ENCODE data around the gene ARHGEF5. TPM values are rescaled to one million over a fixed set of nuclear protein-coding genes. Genes with fewer than 3 reads are reported as not detected.
"Not testable (repeated sequence)": the region's sequence is repeated elsewhere in the genome, so short reads cannot be mapped to it uniquely, and the experiment has no call there.

Gene ARHGEF5
- total RNA-seq, result 10 to 100 TPM in 1 of 9 donors, 1 to 10 TPM in 5, under 1 TPM in 3; 0.75 to 11.7 (median 1.4) TPM
- under 1 TPM; 0.53 to 0.58 TPM for polyA plus RNA-seq
- long read RNA-seq, donor 1, result 0 reads
- long read RNA-seq, donor 2, result 0 reads
- long read RNA-seq, donor 3, result 0 reads

- H3K36me3 ChIP-seq; intact Hi-C loops (cut with DNase I); H3K9me3 ChIP-seq; H3K27ac ChIP-seq; H3K4me1 ChIP-seq; DNase-seq; H3K27me3 ChIP-seq: not testable (repeated sequence)
- WGBS, 4 donors, result no CpG with 5 or more reads among the region's 50 CpGs
- peak within 1 kb of the TSS in 3 of 12 donors; percentile 24 to 36 (median 26) for H3K4me3 ChIP-seq
- peak; percentile 31 to 88 (median 80) for ATAC-seq
Measured at GRCh38 chr7:144355176-144355822, at the start of gene ARHGEF5. Gene ARHGEF5 (plus strand): TSS chr7:144355402. CDS start chr7:144362670, 7,268 bp downstream.

DNA sequence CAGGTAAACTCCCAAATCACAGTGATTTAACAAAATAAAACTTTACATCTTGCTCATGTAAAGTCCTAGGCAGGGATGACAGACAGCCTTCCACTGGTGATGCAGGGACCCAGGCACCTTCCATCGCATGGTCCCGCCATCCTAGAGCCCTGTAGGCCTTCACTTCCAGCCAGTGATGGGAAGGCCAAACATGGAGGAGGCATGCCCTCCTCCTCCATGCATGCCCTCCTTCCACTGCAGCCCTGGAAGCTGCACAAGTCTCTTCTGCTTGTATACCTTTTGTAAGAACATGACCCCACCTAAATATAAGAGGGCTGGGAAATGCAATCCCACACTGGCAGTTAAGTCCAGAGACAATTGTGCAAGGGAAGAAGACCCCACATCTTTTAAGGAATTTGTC is 45.5 kb upstream of the ARHGEF5 start:
- H3K4me1 ChIP-seq; H3K27me3 ChIP-seq; H3K9me3 ChIP-seq; H3K27ac ChIP-seq; H3K4me3 ChIP-seq; DNase-seq; H3K36me3 ChIP-seq; ATAC-seq; intact Hi-C loops (cut with DNase I): not testable (repeated sequence)
- WGBS, 4 donors, result no CpG with 5 or more reads among the region's 2 CpGs

GRCh38 chr7:144311218-144311617 is 44.0 kb upstream of the ARHGEF5 start:
- H3K9me3 ChIP-seq; H3K36me3 ChIP-seq; H3K4me3 ChIP-seq; ATAC-seq; intact Hi-C loops (cut with DNase I); H3K4me1 ChIP-seq; DNase-seq; H3K27me3 ChIP-seq; H3K27ac ChIP-seq: not testable (repeated sequence)
- WGBS, 4 donors, result 92% methylated on average over 1 of the region's 2 CpGs; no CpG with 5 or more reads in 3 of the 4 donors

DNA sequence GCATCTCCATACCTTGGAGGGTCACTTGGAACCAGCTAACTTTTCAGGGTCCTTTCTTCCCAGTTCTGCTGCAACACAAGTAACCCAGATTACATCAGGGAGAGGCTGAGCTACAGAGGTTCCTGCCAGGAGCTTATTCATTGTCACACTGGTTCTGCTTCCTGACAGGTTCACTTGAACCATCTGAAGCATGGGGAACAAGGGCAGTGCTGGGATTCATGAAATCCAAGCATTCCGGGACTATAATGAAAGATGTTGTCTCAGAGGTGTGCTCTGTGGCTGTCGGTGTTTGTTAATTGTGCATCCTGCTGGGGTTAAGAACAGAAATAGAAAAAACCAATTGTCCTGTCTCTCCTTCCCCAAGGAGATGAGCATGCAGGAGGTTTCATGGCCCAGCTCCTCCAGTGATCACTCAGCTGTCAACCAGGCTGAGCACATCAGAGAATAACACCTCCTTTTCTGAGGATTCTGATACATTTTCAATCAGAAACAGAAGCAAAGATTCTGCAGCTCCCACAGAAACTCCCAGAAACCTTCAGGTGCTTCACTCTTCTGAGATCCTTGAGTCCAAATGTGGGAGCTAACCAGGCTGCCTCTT is 43.2 kb upstream of the ARHGEF5 start, which contains the start of gene OR2A1:
Gene OR2A1, plus strand, starts transcription at position 548 of the 598 bp plus-strand sequence. CDS start 5,706 bp downstream, outside the sequence.
- H3K9me3 ChIP-seq; ATAC-seq; H3K4me1 ChIP-seq; H3K4me3 ChIP-seq; H3K27ac ChIP-seq; DNase-seq; intact Hi-C loops (cut with DNase I); H3K27me3 ChIP-seq; H3K36me3 ChIP-seq: not testable (repeated sequence)
- 81% methylated on average over 2 of the region's 2 CpGs; no CpG with 5 or more reads in 3 of the 4 donors for WGBS, 4 donors

DNA sequence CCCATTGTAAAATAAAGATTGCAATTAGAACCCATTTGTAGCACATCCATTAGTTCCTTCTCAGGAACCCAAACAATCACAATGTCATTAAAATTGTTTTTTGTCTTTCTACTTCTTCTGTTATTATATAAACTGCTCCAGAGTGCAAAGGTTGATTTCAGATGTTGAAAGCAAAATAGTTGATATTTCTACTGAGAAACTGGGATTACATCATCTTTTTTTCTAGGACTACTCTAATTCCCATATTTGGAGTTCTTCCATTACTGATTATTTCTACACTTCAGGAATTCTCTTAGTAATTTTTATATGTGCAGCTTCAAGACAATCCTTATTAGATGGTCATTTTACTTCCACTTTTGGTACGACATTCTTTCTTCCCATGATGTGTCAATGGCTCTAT is 37.7 kb upstream of the ARHGEF5 start:
- H3K36me3 ChIP-seq; DNase-seq; H3K4me3 ChIP-seq; H3K27ac ChIP-seq; H3K9me3 ChIP-seq; ATAC-seq; H3K27me3 ChIP-seq; intact Hi-C loops (cut with DNase I); H3K4me1 ChIP-seq: not testable (repeated sequence)
- 100% methylated on average over 1 of the region's 1 CpG; no CpG with 5 or more reads in 3 of the 4 donors for WGBS, 4 donors

- ATAC-seq; H3K27me3 ChIP-seq; H3K9me3 ChIP-seq; DNase-seq; H3K4me3 ChIP-seq; H3K4me1 ChIP-seq; H3K27ac ChIP-seq; intact Hi-C loops (cut with DNase I); H3K36me3 ChIP-seq: not testable (repeated sequence)
- WGBS, 4 donors, result no CpG with 5 or more reads among the region's 2 CpGs
Measured at GRCh38 chr7:144319547-144319946, 35.7 kb upstream of the ARHGEF5 start.

- WGBS, 4 donors, result 100% methylated on average over 1 of the region's 3 CpGs
- intact Hi-C loops (cut with DNase I); DNase-seq; H3K27me3 ChIP-seq; H3K9me3 ChIP-seq; ATAC-seq; H3K4me1 ChIP-seq; H3K36me3 ChIP-seq; H3K27ac ChIP-seq; H3K4me3 ChIP-seq: not testable (repeated sequence)
Measured at GRCh38 chr7:144321677-144322206, 33.5 kb upstream of the ARHGEF5 start.

- 93 to 100% (median 95%) methylated on average over 3 of the region's 4 CpGs; no CpG with 5 or more reads in 1 of the 4 donors for WGBS, 4 donors
- H3K9me3 ChIP-seq; intact Hi-C loops (cut with DNase I); ATAC-seq; H3K4me3 ChIP-seq; H3K4me1 ChIP-seq; H3K27ac ChIP-seq; H3K36me3 ChIP-seq; H3K27me3 ChIP-seq: not testable (repeated sequence)
- DNase-seq, result peak in 1 of 5 donors; percentile 17
Measured at GRCh38 chr7:144323359-144323758, 31.8 kb upstream of the ARHGEF5 start.

- 82 to 100% (median 94%) methylated on average over 3 to 4 of the region's 5 CpGs; no CpG with 5 or more reads in 1 of the 4 donors for WGBS, 4 donors
- ATAC-seq, result not testable (repeated sequence)
Measured at GRCh38 chr7:144325868-144326267, 29.3 kb upstream of the ARHGEF5 start.

GRCh38 chr7:144330044-144330443 is 25.2 kb upstream of the ARHGEF5 start:
- DNase-seq; ATAC-seq; H3K36me3 ChIP-seq; H3K4me3 ChIP-seq; H3K9me3 ChIP-seq; H3K27ac ChIP-seq; H3K4me1 ChIP-seq; H3K27me3 ChIP-seq; intact Hi-C loops (cut with DNase I): not testable (repeated sequence)

More at GRCh38 chr7:144325868-144326267, 29.3 kb upstream of the ARHGEF5 start:
- H3K27me3 ChIP-seq; intact Hi-C loops (cut with DNase I); H3K36me3 ChIP-seq; H3K4me1 ChIP-seq; H3K4me3 ChIP-seq; H3K27ac ChIP-seq; H3K9me3 ChIP-seq: not testable (repeated sequence)
- DNase-seq, result peak in 1 of 5 donors; percentile 13

Data from heart left ventricle (tissue), 16 donors.